A673 (cell line): ENCODE data around the gene ERMAP. TPM values are rescaled to one million over a fixed set of nuclear protein-coding genes. Genes with fewer than 3 reads are reported as not detected.
"Not testable (repeated sequence)": the region's sequence is repeated elsewhere in the genome, so short reads cannot be mapped to it uniquely, and the experiment has no call there.

Experiments
- BruUV-seq: library from RNA; stranded (reverse); fragments of 400-500 nt; replicated peaks from 2 replicates; lab custom pipeline; 2021; lab: Mats Ljungman, UMichigan
- CTCF ChIA-PET: fragments of 300-600 bp; sonication (Branson Sonifier 250); formaldehyde crosslinking; loops from one replicate; lab custom pipeline; 2022; ENCODE audit warnings: antibody characterized with exemption; lab: Charles Lee
- POLR2A ChIA-PET: fragments of 300-600 bp; sonication (Branson Sonifier 250); formaldehyde crosslinking; loops from one replicate; lab custom pipeline; 2022; ENCODE audit warnings: antibody characterized with exemption; ENCODE audit not compliant: low non-redundant PET; lab: Charles Lee
- DNase-seq: peaks from one replicate; pipeline ENCODE4 v3.0.0-alpha.2; 2015; ENCODE audit warnings: low spot score
- H3K27ac ChIP-seq: fragments of 200-600 bp; sonication (generic); 2 replicates; pipeline ENCODE4 v1.5.1; 2016; ENCODE audit warnings: mixed run types, low read depth, mild to moderate bottlenecking, mixed read lengths, antibody characterized with exemption, low read length; ENCODE audit not compliant: poor library complexity, severe bottlenecking
- H3K27me3 ChIP-seq: fragments of 200-600 bp; sonication (generic); replicated peaks from 2 replicates; pipeline ENCODE4 v1.6.1; 2017; ENCODE audit warnings: mixed run types, low read depth, mild to moderate bottlenecking, mixed read lengths, antibody characterized with exemption, low read length; ENCODE audit not compliant: insufficient read depth, poor library complexity
- H3K36me3 ChIP-seq: fragments of 200-600 bp; sonication (generic); 2 replicates; pipeline ENCODE4 v1.6.1; 2016; ENCODE audit warnings: mixed run types, mild to moderate bottlenecking, mixed read lengths, antibody characterized with exemption, low read length; ENCODE audit not compliant: insufficient read depth, poor library complexity, severe bottlenecking
- H3K4me1 ChIP-seq: fragments of 200-600 bp; sonication (generic); 2 replicates; pipeline ENCODE4 v1.6.1; 2017; ENCODE audit warnings: mixed run types, mild to moderate bottlenecking, mixed read lengths, antibody characterized with exemption, low read length; ENCODE audit not compliant: insufficient read depth, poor library complexity, severe bottlenecking
- H3K4me3 ChIP-seq: fragments of 200-600 bp; sonication (generic); 2 replicates; pipeline ENCODE4 v1.5.1; 2016; ENCODE audit warnings: low read depth, mixed run types, mild to moderate bottlenecking, mixed read lengths, low read length; ENCODE audit not compliant: poor library complexity, severe bottlenecking
- H3K9me3 ChIP-seq: fragments of 200-600 bp; sonication (generic); 2 replicates; pipeline ENCODE4 v1.6.1; 2016; ENCODE audit warnings: mixed run types, low read depth, mild to moderate bottlenecking, mixed read lengths, antibody characterized with exemption, low read length; ENCODE audit not compliant: poor library complexity, severe bottlenecking
- CTCF ChIP-seq: fragments of 300-800, 200-600 bp; sonication (generic); conservative IDR thresholded peaks from 2 replicates; pipeline ENCODE4 v1.5.1; 2017; ENCODE audit warnings: low read depth, mild to moderate bottlenecking, antibody characterized with exemption, low read length, moderate library complexity, mixed read lengths
- EZH2 ChIP-seq: fragments of 200-600 bp; sonication (generic); IDR thresholded peaks from 2 replicates; pipeline ENCODE4 v1.6.1; 2017; ENCODE audit warnings: borderline replicate concordance, low read depth, mild to moderate bottlenecking, mixed read lengths, antibody characterized with exemption, low read length; ENCODE audit not compliant: poor library complexity, severe bottlenecking
- intact Hi-C: fragments of 100-400 bp; cut with micrococcal nuclease; formaldehyde crosslinking; loops from one replicate; pipeline ENCODE4 v1.10.0; 2022; ENCODE audit not compliant: unreplicated experiment
- total RNA-seq: library from RNA; stranded (reverse); gene quantifications from 2 replicates; pipeline ENCODE4 v1.2.3, GENCODE V29; 2021

Gene ERMAP
- total RNA-seq, 1 experiment from 2014 or later, result 3.0 TPM

DNA sequence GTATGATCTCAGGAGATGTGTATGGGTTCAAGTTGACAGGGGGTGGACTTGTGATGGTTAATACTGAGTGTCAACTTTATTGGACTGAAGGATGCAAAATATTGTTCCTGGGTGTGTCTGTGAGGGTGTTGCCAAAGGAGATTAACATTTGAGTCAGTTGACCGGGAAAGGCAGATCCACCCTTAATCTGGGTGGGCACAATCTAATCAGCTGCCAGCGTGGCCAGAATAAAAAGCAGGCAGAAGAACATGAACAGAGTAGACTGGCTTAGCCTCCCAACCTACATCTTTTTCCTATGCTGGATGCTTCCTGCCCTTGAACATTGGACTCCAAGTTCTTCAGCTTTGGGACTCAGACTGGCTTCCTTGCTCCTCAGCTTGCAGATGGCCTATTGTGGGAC, 52.8 kb downstream of the ERMAP start:
- BruUV-seq, intact Hi-C loops, H3K27ac ChIP-seq, DNase-seq, CTCF ChIA-PET, POLR2A ChIA-PET, H3K4me1 ChIP-seq, H3K36me3 ChIP-seq, H3K4me3 ChIP-seq, H3K27me3 ChIP-seq, H3K9me3 ChIP-seq: not testable (repeated sequence)

DNA sequence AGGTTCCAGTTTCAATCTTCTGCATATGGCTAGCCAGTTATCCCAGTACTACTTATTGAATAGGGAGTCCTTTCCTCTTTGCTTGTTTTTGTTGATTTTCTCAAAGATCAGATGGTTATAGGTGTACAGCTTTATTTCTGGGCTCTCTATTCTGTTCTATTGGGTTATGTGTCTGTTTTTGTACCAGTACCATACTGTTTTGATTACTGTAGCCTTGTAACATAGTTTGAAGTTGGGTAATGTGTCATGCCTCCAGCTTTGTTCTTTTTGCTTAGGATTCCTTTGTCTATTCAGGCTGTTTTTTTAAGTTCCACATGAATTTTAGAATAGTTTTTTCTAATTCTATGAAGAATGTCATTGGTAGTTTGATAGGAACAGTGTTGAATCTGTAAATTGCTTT, 56.2 kb downstream of the ERMAP start:
- POLR2A ChIA-PET, H3K36me3 ChIP-seq, H3K27me3 ChIP-seq, DNase-seq, H3K9me3 ChIP-seq, intact Hi-C loops, H3K4me3 ChIP-seq, CTCF ChIA-PET, BruUV-seq, H3K4me1 ChIP-seq, H3K27ac ChIP-seq: not testable (repeated sequence)

GRCh38 chr1:42873670-42874069, 56.7 kb downstream of the ERMAP start:
- Histone ChIP-seq H3K4me3 (no peak overlapping the region), H3K36me3 (no peaks in the 10 kb centered on the region), H3K9me3 (no peaks in the 10 kb centered on the region), H3K4me1 (no peaks in the 10 kb centered on the region), H3K27ac (no peak overlapping the region), H3K27me3 (peaks cover 11% of the 10 kb centered on the region)
- POLR2A ChIA-PET, result no interaction called here
- TF ChIP-seq CTCF, result no peak
- no peak for TF ChIP-seq EZH2
- CTCF ChIA-PET, result no interaction called here
- no TSS peak for BruUV-seq
- DNase-seq, result no peak
- intact Hi-C loops, result no loop called here

DNA sequence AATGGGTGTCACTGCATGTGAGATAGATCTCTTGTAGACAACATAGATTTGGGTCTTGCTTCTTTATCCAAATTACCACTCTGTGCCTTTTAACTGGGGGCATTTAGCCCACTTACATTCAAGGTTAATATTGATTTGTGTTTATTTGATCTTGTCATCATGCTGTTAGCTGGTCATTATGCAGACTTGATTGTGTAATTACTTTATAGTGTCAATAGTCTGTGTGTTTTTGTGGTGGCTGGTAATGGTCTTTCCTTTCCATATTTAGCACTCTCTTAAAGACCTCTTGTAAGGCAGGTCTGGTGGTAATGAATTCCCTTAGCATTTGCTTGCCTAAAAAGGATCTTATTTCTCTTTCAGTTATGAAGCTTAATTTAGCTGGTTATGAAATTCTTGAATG, 59.1 kb downstream of the ERMAP start:
- Histone ChIP-seq H3K36me3 (no peaks in the 10 kb centered on the region), H3K9me3 (no peaks in the 10 kb centered on the region), H3K27ac (no peak overlapping the region), H3K27me3 (peaks cover 11% of the 10 kb centered on the region), H3K4me1 (no peaks in the 10 kb centered on the region), H3K4me3 (no peak overlapping the region)
- intact Hi-C loops, result no loop called here
- DNase-seq, result no peak
- ChIA-PET CTCF (no interaction called here), POLR2A (no interaction called here)
- BruUV-seq, result no TSS peak
- TF ChIP-seq CTCF, result no peak
- TF ChIP-seq EZH2, result no peak
